SKM-1 (cell line): ENCODE results near the gene HBEGF.
A peak's percentile ranks its signal among the peaks of the same experiment; 100 is the strongest.

Experiments used
- DNase-seq: peaks from one replicate; lab custom pipeline; 2025; ENCODE audit not compliant: unreplicated experiment; lab: John Stamatoyannopoulos, UW

The HBEGF gene

GRCh38 chr5:140305471-140305870 lies 40.9 kb downstream of the HBEGF start:
- DNase-seq, result no peak

GRCh38 chr5:140303966-140304365 lies 42.4 kb downstream of the HBEGF start:
- DNase-seq, result no peak

GRCh38 chr5:140302786-140303639 lies 43.4 kb downstream of the HBEGF start, which contains the start of gene PFDN1:
PFDN1 (minus strand) TSS chr5:140303101; CDS start chr5:140303073, 28 bp downstream.
- peak; percentile 85 for DNase-seq

- no peak for DNase-seq
Observed at GRCh38 chr5:140301136-140301535, 45.3 kb downstream of the HBEGF start.

DNA sequence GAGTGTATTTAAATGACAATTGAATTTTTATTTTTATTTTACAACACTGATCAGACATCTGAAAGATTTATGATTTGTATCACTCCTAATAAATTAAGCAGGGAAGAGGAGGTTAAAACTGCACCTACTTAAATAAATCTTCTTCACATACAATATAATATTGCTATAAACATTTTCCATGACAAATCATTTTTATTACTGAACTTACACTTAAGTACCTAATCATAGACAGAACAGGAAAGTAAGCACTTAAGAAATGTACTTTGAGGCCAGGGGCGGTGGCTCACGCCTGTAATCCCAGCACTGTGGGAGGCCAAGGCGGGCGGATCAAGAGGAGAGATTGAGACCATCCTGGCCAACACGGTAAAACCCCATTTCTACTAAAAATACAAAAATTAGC lies 47.3 kb downstream of the HBEGF start:
- no peak for DNase-seq

DNA sequence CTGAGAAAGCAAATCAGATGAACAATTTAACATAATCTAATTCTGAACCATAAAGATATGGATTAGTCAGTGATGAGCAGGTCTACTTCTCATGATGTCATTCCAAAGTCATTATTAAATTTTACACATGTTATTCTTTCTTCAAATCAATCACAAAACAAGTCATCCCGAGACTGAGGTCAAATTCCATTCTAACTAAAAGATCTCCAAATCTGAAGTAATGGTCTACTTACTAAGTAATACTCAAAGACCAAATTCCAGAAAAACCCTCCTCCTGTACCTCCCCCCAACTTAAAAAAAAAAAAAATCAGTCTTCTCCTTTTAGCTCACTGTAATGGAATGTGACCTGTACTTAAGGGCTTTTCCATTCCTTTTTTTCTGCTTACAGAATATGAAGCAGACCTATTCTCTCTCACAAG lies 48.2 kb downstream of the HBEGF start:
- no peak for DNase-seq

DNA sequence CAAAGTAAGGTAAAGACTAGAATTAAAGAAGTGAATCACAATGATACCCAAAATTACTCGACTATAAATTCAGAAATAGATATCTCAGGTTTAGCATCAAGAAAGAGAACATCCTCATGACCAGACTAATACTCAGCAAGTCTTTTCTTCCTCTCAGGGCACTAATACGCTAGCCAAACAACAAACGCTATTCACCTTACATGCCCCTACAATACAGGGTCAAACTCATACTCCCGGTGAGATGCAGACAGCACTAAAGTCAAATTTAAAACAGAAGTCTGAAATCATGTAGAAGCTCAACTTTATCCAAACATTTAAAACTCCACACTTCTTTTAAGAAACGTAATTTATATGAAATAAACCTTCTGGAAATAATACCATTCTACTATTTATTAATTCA lies 49.1 kb downstream of the HBEGF start:
- no peak for DNase-seq

GRCh38 chr5:140296289-140296688 lies 50.1 kb downstream of the HBEGF start:
- DNase-seq, result no peak

GRCh38 chr5:140295414-140295813 lies 51.0 kb downstream of the HBEGF start:
- DNase-seq, result peak; percentile 15

DNA sequence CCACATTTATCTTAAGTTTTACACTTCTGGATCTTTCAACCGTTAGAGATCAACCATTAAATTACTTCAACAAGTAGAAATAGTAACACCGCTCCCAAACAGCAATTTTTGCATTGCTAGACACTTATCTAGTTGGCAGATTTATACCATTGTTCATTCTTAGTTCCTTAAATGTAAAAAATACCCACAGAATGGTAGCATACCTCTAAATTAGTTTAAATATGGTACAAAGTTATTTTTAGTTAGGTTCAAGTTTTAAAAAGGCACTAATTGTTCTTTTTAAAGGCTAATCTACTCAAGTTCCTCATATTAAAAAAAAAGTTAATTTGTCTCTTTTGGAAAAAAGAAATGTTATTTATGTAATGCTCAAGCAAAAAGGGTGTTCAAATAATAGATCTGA lies 51.6 kb downstream of the HBEGF start:
- no peak for DNase-seq

- DNase-seq, result no peak
Observed at GRCh38 chr5:140293849-140294100, 52.6 kb downstream of the HBEGF start.

DNA sequence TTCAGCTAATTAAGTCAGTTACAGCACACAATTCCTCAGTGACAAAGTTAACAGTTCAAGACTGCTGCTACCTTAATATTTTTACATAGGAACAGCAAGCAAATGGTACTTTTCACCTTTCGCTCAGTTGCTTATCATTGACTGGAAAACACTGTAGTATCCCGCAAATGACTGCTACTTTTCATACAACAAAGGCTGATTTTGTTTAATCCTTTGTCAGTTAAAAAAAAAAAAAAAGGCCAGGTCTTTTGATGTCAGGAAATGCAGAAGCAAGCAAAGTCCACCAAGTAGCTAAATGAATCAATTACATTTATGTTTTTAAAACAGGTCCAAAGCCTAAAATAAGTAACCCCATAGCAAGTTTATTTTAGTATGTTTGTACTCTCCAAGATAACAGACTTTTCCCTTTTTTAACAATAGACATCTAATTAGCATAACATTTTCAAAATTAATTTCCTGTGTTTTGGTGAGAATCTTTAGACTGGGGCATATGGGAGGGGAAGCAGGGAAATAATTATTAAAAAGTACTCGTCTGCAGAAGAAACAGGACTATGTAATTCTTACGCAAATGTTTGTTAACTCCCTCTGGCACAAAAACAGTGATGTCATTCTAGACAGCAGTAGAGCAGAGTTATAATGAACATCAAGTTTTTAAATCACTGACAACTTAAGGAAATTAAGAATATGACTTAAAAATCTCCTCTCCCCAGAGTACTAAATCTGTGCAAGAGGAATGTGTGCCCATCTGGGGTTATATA lies 53.1 kb downstream of the HBEGF start:
- DNase-seq, result no peak

DNA sequence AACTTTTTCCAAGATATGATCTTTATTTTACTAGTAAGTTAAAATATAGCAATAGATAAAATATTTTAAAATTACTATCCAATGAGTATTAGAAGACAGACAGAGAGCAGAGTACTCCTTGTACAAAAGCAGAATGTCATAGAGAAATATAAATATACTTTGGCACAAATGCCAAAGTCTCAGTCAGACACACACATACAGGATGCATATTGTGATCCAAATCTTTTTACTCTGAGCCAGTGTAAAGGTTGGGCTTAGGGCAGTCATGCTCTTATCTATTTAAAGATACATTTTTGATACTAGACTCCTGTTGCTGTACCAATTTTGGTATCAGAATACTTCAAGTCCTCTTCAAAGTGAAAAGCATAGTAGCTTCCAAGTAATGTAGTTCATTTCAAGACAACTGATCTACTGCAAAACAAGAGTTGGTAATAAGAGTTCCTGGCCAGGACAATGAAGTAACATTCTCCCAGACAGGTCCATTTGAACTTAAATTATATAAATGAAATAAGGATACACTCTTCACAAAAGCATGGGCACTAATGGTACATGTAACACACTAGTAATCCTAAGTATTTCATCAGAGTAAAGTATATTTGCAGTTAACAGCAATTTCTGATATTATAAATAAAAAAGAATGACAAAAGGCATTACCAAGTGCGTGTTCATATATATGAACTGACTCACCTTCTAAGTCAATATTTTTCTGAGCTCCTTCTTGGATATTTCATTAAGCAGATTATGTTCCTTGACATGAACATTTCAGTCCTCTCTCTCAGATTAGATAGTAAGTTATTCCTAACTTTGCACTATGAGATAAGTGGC lies 54.0 kb downstream of the HBEGF start:
- no peak for DNase-seq

- no peak for DNase-seq
Observed at GRCh38 chr5:140287801-140288521, 58.4 kb downstream of the HBEGF start.

DNA sequence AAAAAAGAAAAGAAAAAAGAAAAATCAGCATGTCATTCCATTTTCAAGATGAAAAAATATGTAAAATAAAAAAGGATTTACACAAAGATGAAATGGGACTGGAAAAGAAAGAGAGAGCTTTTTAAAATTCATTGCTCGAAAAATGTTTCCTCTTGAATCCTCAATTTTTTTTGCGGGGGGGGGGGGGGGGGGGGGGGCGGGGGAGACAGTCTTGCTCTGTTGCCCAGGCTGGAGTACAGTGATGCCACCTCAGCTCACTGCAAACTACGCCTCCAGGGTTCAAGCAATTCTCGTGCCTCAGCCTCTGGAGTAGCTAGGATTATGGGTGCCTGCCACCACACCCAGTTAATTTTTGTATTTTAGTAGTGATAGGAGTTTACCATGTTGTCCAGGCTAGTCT lies 60.0 kb downstream of the HBEGF start:
- no peak for DNase-seq

GRCh38 chr5:140284013-140284412 lies 62.4 kb downstream of the HBEGF start:
- DNase-seq, result no peak
